NCI-H446 (cell line): ENCODE data around the gene MRPS34.
"Not testable (repeated sequence)": the region's sequence is repeated elsewhere in the genome, so short reads cannot be mapped to it uniquely, and the experiment has no call there.

Source experiments
- DNase-seq, 2 experiments: peaks; one replicate each; lab custom pipeline; 2025; lab: John Stamatoyannopoulos, UW

MRPS34 gene

GRCh38 chr16:1772908-1773702 is at the start of gene MRPS34:
Gene MRPS34 (minus strand): TSS chr16:1773134. CDS start chr16:1773119, 15 bp downstream.
- DNase-seq = peak; percentile 33 to 84

GRCh38 chr16:1821861-1822611 is 49.1 kb upstream of the MRPS34 start:
- DNase-seq = no peak

DNA sequence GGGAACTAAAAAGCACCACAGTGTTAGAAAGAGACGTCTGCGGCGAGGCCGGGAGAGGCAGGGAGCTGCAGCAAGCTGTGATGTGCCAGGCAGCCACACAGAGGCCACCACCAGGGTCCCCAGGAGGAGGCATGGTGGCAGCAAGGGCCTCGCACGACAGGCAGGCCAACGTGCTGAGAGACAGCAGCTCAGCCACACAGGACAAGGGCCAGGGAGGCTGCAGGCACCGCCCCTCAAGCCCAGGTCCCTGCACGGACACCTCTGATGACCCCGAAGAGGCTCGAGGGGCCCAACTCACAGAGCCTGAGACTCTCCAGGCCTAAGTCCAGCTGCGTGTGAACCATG is 48.0 kb upstream of the MRPS34 start:
- DNase-seq = no peak

DNA sequence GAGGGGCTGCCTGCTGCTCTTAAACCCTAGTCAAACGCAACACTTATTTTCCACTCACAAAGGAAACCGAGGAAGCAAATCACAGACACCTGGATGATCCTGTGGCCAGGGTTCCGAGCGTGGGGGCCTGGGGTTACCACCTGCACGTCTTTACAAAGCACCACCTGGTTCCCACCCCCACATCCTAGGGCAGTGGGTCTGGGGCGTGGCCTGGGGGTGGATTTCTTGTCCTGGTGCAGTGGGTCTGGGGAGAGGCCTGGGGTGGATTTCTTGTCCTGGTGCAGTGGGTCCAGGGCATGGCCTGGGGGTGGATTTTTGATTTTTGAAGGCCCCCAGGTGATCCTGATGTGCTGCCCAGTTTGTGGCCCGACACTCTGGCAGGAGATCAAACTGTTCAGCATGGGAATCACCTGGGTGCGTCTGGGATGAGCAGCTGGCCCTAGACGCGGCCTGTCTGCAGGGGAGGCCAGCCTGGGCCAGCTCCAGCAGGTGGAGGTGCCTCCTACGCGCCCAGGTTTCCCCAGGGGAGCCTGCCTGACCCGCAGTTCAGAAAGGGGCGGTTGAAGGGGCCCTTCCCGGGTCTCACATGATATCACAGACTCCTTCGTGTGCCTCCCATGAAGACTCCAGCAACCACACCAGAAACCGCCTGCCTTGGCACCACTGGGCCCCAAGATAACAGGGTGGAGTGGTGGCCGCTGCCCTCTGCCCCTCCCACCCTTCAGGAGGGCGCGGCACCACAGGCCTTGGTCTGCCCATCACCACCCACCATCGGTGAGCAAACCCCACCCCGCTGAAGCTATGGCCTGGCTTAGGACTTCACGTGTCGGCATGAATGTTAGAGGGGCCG is 47.4 kb upstream of the MRPS34 start:
- DNase-seq = no peak

DNA sequence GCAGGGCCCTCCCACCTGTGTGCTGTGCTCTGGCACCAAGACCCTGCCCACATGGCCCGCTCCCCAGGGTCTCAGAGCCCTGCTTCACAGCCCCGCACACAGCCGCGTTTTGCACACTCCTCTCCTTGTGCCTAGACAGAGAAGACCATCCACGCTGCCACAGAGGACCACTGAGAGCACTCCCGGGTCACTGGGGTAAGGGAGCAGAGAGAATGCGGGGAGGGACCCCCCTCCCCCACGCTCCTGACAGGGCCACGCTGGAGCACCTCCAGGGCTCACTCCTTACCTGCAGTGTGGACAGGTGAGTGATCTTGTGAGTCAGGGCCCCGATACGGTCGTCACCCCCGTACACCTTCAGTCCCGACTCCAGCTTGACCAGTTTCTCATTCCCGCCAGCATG is 46.7 kb upstream of the MRPS34 start:
- DNase-seq = no peak

DNA sequence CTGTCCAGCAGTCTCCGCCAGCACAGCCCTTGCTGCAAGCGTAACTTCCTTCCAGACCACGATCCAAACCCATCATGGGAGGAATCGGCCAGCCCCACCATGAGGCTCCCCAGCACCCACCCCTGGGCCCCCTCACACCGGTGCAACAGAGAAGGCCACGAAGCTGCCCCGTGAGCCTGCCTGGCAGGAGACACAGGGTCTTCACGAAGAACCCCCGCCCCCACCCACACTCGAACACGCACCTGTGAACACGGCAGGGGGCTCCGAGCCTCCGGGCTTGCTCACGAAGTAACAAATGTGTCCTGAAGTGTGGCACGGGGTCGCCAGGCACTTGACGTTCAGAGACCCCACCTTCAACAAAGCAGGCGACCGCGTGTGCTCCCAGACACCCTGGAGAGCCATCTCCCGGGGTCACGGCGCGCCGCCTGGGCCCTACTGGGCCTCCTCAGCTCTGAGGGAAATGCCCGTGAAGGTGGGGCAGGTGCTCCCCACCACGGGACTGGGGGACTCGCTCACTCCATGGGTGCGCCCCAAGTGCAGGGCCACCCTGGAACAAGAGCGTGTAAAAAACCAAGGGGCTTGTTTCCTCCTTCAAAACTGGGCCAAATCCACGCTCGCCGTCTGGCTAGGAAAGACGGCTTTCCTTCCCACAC is 46.1 kb upstream of the MRPS34 start:
- DNase-seq = no peak

GRCh38 chr16:1818204-1818872 is 45.4 kb upstream of the MRPS34 start:
- DNase-seq = no peak

DNA sequence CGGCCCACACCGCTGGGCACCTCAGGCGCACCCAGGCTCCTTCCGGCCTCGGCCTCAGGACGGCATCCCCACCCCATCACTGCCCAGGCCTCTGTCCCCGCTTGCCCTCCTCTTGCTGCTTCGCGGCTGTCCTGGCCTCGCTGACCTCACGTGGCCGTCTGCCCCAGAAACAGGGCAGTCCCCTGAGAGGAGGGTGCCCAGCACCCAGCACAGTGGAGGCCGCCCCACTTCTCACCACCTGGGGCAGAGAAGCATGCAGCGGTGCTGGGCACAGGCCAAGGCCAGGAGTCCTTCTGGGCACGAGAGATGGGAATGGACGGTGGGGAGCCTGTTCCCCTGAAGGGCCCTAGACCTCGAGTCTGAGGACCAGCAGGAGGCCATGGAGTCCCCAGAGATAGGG is 44.8 kb upstream of the MRPS34 start:
- DNase-seq = no peak

DNA sequence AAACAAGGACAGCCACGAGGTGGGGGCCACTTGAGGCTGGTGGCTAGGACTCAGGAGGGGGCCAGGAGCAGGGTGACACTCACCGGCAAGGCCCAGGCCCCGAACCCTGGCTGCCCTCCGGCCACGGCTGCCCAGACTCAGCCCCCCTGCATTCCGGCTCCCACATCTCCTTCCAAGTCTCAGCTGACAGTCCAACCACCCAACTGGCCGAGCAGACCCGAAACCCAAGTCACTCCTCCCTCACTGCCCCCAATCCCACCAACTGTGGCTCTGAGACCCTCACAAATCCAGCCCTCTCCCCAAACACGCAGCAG is 44.3 kb upstream of the MRPS34 start:
- no peak for DNase-seq

DNA sequence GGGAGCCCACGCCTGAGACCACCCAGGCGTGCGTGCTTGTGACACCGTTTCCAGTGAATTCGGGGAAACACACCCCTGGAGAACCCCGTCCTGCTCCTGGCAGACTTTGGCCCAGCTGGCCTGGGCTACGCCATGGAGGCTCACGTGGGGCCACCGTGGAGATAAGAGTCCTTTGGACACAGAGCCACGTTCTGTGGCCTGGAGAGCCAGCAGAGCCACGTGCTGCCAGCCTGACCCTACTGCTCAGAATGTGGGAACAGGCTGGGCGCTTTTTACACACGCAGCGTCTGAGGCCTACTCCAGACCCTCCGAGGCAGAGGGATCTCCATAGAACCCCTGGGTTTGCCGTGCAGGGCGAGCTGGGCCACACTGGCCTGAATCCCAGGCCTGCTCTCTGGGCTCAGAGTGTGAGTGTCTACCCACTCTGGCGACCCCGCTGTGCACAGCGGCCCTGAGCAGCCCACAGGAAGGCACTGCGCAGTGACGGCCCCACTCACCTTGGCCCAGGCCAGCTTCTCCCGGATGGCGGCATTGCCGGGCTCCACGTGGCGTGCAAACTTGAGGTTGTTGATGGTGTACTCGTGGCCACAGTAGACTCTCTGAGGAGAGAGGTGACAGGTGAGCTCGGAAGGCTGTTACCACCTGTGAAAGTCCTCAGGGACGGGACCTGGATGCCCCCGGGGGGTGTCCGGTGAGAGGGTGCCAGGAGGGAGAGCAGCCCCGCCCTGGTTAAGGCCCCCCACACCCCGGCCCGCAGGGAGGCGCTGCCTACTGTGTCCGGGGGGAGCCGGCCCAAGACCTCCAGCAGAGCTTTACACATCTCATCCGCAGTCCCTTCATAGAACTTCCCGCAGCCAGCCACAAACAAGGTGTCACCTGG is 43.7 kb upstream of the MRPS34 start:
- no peak for DNase-seq

GRCh38 chr16:1815461-1815860 is 42.5 kb upstream of the MRPS34 start:
- DNase-seq = no peak

- DNase-seq = peak; percentile 2 to 65
These were observed 39.8 kb upstream of the MRPS34 start for GRCh38 chr16:1812732-1813163.

DNA sequence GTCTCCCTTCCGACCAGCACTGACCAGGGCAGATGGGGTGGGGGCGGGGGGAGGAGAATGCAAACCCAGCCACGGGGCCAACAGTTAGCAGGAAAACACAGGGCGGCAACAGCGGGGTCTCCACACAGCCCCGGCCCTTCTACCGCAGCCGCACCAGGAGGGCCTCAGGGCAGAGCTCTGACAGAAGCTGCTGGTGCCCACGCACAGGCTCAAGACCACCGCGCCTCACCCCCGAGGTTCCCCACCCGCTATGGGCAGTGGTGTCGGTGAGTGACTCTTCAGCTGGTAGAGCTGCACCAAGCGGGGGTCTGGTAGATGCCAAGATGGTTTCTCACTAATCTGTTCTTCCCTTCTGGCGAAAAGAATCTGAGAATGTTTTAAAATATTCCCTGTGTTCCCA is 37.6 kb upstream of the MRPS34 start:
- DNase-seq = no peak

DNA sequence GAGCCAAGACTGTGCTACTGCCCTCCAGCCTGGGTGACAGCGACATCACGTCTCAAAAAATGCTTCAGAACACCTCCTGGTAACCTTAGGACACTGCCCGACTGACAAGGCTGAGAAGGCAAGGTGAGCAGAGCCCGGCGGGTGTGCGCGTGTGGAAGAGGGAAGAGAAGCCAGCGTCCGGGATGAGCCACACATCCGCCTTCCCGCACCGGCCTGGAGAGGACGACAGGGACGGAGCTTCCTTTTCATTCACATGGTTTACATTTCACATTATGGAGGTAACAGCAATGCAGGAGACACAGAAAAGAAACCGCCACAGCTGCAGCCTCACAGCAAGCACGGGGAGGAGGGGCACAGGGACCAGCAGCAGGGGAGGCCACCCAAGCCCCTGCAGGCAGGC is 37.2 kb upstream of the MRPS34 start:
- no peak for DNase-seq

DNA sequence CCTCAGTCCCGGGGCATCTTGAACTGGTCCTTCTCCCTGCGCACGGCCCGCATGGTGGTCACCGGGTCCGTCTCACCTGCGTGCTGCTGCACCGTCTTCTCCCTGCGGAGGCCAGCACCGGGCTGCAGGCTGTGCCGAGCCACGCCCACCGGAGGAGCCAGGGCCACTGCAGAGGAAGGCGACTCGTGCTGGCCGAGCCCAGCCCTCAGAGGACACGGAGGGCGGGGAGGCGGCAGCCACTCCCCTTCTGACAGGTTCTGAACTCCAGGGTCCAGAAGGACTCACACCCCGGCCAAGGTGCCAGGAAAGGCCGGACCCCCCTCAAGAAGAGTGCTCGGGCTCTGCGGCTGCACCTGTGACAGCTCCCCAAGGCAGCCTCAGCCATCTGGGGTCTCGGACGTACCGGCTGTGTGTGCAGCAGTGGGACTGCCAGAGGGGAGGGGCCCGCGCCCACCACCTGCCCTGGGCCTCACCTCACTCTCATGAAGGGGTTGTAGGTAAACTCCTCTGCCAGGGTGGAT is 36.4 kb upstream of the MRPS34 start:
- no peak for DNase-seq

- DNase-seq = no peak
These were observed 35.8 kb upstream of the MRPS34 start for GRCh38 chr16:1808691-1809090.

DNA sequence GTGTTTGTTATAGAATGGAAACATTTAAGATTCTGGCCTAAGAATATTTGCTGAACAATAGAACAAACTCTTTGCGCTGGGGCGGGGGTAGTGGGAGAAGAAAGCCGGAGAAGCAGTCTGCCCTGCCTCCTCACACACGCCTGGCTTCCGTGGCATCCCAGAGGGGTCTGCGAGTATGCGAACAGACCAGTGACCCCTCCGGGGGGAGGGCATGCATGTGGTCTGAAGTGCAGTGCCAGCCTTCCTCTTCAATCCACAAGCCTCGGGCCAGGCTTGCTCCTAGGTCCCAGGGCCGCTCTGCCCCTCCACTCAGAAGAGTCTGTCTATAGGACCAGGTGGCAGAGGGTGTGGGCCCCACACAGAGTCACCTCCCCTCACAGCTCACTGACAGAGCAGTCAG is 34.7 kb upstream of the MRPS34 start:
- no peak for DNase-seq

GRCh38 chr16:1800701-1801100 is 27.8 kb upstream of the MRPS34 start:
- no peak for DNase-seq

GRCh38 chr16:1799263-1799662 is 26.3 kb upstream of the MRPS34 start:
- not testable (repeated sequence) for DNase-seq

GRCh38 chr16:1794908-1795666 is 22.2 kb upstream of the MRPS34 start:
- DNase-seq = no peak
